ENCODE results near the gene WDR35.

The WDR35 gene

GRCh38 chr2:19868701-19869580 is 121.0 kb downstream of the WDR35 start:
- peak; percentile 84 for DNase-seq

GRCh38 chr2:19868224-19868623 is 121.7 kb downstream of the WDR35 start:
- no peak for DNase-seq

- no peak for DNase-seq
These were observed 123.1 kb downstream of the WDR35 start for GRCh38 chr2:19866771-19867170.

GRCh38 chr2:19865151-19865550 is 124.8 kb downstream of the WDR35 start:
- DNase-seq = no peak

GRCh38 chr2:19864381-19864780 is 125.5 kb downstream of the WDR35 start:
- DNase-seq = no peak

- peak; percentile 76 for DNase-seq
These were observed 126.4 kb downstream of the WDR35 start for GRCh38 chr2:19863303-19864041.

- DNase-seq = no peak
These were observed 128.1 kb downstream of the WDR35 start for GRCh38 chr2:19861813-19862212.

Data from CD4-positive, alpha-beta T cell treated with Interleukin-17A for 4 hours (primary cell).